DLD1 (cell line): Measurements from ENCODE around the gene PROB1.
"Not testable (repeated sequence)": the region's sequence is repeated elsewhere in the genome, so short reads cannot be mapped to it uniquely, and the experiment has no call there.

ENCODE experiments used
- in situ Hi-C: cut with HindIII; loops from 2 replicates; pipeline ENCODE4 v1.10.0; 2017; ENCODE audit warnings: low sequenced_read_pairs

The PROB1 gene

DNA sequence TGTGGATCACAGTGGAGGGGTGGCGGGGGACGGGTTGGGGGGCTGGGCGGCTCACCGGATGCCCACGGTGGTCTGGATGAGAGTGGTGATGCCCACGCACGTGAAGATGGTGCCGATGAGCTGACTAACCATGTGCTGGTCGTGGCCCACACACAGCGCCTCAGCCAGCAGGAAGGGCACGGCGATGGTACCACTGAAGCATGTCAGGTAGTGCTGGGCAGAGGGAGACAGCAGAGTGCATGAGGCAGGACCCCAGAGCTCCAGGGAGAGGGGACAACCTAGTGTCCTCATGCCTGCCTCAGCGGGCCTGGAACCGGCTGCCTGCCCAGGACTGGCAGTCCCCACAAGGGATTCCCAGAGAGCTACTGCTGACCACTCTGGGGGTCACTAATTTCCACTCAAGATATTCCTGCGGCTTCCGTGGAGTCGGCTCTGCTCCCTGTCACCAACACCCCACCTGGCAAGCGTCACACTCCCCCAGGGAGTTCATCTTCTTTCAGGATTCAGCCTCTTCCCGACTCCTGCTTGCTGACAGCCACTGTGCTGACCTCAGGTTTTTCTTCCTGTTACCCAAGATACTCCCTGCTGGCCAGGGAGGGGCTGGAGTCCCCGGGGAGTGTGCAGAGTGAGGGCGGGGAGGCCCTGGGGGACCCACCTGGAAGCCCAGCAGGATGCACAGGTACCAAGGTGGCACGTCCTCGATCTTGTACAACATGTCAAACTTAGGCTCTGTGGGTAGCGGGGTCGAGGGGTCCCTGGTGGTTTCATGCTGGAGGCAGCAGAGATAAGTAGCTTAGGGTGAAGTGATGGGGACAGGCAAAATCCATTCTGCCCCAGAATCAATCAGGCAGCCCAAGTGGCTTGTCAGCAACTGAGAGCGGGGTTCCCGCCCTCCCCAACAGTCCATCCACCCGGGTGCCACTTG, 12.8 kb downstream of the PROB1 start:
- in situ Hi-C loops = no loop called here

DNA sequence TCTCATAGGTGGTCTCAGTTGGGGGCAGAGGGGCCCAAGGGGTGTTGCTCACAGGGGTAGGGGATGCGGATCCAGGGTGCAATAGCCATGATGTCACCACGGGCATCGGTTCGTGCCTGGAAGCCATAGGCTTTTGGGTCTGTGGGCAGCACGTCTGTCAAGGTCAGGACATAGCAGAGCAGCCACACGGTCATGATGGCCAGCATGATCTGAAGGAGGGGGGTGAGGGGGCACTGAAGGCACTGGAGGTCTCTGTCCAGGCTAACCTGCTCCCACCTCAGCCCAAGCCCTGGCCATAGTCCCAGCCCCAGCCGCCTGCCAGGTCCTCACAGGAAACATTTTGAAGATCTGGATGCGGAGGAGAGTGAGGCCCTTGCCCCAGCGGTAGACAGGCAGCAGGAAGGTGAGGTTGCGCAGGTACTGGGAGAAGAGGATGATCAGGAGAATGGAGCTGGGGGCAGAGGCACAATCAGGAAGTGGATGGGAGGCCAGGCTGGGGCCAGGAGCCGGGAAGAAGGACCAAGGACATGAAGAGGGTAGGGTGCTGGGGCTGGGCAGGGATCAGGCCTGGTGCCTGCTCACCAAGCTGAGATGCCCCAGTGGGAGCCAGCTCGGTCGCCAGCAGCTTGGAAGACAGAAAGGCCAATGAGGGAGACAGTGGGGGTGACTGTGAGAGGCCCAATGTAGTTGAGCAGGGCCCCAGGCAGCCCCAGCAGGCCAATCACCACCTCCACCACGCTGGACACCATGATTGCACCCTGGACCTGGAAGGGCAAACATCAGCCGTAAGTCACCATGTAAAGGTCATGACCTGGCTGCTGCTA, 15.1 kb downstream of the PROB1 start:
- in situ Hi-C loops = no loop called here

DNA sequence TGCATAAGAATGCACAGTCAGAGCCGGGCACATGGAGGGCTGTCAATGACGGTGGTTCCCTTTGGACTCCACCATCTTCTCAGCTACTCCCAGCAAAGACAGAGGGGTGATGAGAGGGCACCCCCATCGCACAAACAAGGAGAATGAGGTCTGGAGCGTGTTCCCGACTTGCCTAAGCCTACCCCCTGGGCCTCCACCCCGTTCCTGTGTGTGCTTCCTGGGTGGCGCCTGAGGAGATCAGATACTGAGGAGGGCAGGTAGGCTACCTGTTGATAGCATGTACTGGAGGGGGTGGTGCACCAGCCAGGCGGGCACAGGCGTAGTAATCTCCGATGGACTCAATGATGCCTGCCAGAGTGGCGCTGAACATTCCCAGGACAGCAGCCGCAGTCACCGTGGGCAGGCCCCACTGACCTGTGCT, 16.0 kb downstream of the PROB1 start:
- in situ Hi-C loops = no loop called here

- in situ Hi-C loops = no loop called here
Observed at GRCh38 chr5:139378101-139378825, 16.6 kb downstream of the PROB1 start.

DNA sequence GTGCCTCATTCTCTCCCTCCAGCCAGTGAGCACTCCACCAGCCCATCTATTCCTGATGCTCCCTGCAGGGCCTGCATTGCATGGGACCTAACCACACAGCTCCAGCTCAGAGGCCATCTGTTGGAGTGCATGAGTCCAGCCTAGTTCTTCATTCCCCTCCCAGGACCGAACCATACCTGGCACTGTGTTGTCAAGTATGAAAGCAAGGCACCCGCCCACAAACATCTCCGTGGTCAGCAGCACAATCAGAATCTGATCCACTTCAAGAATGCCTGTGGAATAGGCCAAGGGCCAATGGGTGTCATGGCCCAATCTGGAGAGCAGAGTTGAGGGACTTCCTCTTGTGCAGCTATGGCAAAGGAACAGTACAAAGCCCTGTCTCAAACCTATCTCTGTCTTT, 17.7 kb downstream of the PROB1 start:
- in situ Hi-C loops = no loop called here

DNA sequence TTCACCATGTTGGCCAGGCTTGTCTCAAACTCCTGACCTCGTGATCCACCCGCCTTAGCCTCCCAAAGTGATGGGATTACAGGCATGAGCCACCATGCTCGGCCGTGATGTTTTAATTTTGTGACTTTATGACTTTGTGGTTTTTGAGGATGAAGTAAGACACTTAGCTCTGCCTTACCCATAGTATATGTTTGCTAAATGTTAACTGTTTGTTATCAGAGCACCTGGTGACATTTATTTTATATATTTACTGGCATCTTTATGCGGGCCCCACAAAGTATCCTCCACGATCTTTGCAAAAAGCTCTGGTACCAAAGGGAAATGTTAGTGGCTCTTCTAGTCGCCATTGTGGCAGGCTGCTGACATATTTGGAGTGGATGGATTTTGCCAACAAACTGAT, 18.5 kb downstream of the PROB1 start:
- in situ Hi-C loops = no loop called here

DNA sequence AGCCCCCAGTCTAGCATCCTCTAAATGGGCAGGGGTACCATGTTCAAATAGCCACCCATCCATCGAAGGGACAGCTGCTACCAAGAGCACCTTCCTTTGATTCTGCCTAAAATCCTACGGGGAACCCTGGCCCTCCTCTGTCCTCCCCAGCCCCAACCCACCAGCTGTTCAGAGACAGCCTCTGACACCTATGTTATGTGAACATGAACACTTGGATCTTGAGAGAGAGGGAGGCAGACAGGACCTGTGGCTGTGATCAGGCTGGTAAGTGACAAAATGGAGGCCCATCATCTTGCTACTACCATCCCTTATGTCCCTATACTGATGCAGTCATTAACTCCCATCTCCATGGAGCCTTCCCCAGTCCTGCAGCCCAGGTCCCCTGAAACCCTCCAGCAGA, 20.0 kb downstream of the PROB1 start:
- in situ Hi-C loops = no loop called here

- in situ Hi-C loops = no loop called here
Observed at GRCh38 chr5:139371482-139372435, 23.1 kb downstream of the PROB1 start.

DNA sequence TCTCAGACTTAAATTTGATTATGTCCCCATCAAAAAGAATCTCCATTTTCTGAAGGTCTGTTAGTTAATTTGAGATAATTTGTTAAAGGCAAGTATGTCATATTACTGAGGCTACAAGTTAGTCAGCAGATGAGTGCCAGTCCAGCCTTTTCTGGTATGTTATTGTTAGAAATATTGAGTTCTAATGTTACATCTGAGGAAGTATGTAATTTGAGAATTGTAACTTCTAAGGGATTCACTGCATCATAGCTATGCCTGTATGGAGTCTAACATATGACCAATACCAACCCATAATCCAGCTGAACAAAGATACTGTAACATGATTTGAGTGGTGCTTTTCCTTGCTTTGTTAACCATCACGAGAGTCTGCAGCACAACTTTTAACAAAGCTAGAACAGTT, 25.7 kb downstream of the PROB1 start:
- in situ Hi-C loops = no loop called here

DNA sequence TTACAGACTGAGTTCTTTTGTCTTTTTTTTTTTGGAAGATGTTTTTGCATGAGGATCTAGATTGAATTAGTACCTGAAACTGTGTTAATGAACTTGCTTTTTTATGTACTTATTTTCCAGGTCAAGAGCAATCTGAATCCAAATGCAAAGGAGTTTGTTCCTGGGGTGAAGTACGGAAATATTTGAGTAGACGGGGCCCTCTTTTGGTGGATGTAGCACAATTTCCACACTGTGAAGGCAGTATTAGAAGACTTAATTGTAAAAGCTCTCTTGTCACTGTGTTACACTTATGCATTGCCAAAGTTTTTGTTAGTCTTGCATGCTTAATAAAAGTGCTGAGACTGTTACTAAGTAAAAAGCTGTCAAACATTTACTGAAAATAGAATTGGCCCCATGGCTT, 26.3 kb downstream of the PROB1 start:
- in situ Hi-C loops = no loop called here

DNA sequence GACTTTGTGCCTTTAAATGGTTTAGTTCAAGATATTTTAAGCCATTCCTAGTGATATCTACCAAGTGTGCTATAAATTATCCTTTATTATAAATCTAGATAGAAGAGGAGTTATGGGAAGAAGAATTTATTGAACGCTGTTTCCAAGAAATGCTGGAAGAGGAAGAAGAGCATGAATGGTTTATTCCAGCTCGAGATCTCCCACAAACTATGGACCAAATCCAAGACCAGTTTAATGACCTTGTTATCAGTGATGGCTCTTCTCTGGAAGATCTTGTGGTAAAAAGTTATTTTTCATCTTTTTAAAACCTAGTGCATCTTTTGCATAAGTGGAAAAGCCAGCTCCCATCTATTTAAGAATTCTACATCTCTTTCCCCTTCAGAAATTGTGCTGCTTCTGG, 30.4 kb downstream of the PROB1 start:
- in situ Hi-C loops = no loop called here

DNA sequence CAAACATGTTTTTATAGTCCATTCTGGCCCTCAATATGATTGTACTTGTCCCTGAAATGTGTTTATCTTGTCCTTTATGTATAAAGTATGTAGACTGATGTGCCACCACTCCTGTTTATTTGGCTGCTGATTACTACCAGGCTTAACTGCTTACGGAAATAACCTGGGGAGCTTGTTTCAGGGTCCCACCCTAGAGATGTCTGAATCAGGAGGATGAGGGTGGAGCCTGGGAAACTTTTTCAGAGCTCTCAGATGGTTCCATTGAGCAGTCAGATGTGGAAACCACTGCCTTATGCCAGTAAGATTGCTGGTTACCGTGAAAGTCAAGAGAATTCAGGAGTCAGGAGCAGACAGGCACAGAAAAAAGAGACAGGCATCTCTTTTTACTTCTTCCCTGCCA, 31.0 kb downstream of the PROB1 start:
- in situ Hi-C loops = no loop called here

DNA sequence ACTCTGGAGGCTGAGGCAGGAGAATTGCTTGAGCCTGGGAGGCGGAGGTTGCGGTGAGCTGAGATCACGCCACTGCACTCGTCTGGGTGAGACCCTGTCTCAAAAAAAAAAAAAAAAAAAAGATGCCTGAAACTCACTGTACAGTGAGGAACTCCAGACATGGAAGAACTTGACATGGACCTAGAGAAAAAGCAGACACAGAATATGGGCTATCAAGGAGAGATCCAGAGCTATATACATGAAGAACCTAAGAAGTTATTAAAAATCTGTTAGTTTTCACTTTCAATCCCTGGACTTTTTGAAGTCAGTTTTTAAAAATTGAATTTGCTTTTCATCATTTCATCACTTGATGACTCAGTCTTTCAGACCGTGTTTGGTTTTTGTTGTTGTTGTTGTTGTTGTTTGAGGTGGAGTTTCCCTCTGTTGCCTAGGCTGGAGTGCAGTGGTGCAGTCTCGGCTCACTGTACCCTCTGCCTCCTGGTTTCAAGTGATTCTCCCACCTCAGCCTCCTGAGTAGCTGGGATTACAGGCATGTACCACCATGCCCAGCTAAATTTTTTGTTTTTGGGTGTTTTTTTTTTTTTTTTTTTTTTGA, 33.0 kb downstream of the PROB1 start:
- in situ Hi-C loops = no loop called here

DNA sequence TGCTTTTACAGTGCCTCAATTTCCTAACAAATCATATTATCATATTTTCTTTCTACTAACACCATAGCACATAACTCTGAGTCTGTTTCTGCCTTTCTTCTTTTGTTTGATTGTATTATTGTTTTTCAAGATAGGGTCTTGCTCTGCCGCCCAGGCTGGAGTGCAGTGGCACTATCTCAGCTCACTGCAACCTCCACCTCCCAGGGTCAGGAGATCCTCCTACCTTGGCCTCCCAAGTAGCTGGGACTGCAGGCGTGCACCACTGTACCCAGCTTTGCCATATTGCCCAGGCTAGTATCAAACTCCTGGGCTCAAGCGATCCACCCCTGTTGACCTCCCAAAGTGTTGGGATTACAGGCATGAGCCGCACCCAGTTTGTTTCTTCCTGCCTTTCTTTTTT, 34.5 kb downstream of the PROB1 start:
- in situ Hi-C loops = no loop called here

- in situ Hi-C loops = no loop called here
Observed at GRCh38 chr5:139358064-139358463, 36.8 kb downstream of the PROB1 start.

GRCh38 chr5:139355900-139356299, 39.0 kb downstream of the PROB1 start:
- in situ Hi-C loops = not testable (repeated sequence)

GRCh38 chr5:139354186-139354585, 40.7 kb downstream of the PROB1 start:
- in situ Hi-C loops = no loop called here

DNA sequence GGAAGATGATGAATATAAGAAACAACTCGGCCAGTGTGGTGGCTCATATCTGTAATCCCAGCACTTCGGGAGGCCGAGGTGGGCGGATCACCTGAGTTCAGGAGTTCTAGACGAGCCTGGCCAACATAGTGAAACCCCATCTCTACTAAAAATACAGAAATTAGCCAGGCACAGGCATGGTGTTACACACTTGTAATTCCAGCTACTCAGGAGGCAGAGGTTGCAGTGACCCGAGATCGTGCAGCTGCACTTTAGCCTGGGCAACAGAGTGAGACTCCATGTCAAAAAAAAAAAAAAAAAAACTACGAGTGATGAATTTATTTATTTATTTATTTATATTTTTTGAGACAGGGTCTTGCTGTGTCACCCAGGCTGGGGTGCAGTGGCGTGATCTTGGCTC, 47.0 kb downstream of the PROB1 start:
- in situ Hi-C loops = not testable (repeated sequence)

DNA sequence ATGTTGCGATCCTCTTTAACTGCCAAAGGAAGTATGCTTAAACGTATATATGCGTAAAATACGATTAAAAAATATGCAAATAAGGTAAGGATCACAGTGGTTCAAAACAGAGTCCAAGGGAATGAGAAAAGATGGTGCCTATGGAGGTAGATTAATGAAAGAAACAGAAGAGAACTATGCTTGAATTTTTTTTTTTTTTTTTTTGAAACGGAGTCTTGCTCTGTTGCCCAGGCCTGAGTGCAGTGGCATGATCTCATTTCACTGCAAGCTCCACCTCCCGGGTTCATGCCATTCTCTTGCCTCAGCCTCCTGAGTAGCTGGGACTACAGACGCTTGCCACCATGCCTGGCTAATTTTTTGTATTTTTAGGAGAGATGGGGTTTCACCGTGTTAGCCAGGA, 49.5 kb downstream of the PROB1 start:
- in situ Hi-C loops = not testable (repeated sequence)

DNA sequence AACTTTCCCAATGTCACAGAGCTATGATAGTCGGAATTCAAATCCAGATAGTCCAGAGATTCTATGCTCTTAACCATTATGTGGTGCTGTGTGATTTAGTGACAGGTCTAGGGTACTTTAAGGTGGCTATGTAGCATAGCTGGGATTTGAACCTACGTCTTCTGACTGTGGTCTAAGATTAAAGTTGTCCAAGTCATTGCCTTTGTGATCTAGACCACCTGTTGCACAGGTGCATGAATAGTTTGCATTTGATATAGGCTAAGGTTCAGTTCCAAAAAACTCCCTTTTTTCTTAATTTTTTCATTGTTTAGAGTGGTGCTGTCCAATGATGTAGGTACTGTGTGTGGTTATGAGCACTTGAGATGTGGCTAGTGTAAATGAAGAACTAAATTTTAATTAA, 50.7 kb downstream of the PROB1 start:
- in situ Hi-C loops = no loop called here
